ENCODE results near the gene PPP2R5A.

PPP2R5A gene

GRCh38 chr1:212269306-212269705 is 15.9 kb upstream of the PPP2R5A start:
- no peak overlapping the region for H2AFZ ChIP-seq (ENCODE audit: low read length)
- no peaks in the 10 kb centered on the region for H3K9me3 ChIP-seq (replicated peaks; ENCODE audit: insufficient read depth, low read length)
- H3K79me2 ChIP-seq (ENCODE audit: low read length): no peaks in the 10 kb centered on the region

GRCh38 chr1:212270564-212270963 is 14.6 kb upstream of the PPP2R5A start:
- H3K27ac ChIP-seq (ENCODE audit: low read length): no peak overlapping the region
- TF ChIP-seq EZH2phosphoT487 (IDR thresholded peaks at IDR 0.05; ENCODE audit: low read length) (no peak), EZH2 (optimal IDR thresholded peaks at IDR 0.05; ENCODE audit: low read depth, low read length) (no peak), CTCF (IDR thresholded peaks at IDR 0.05; ENCODE audit: low read length) (no peak)
- no peak overlapping the region for H2AFZ ChIP-seq (ENCODE audit: low read length)
- no peak for DNase-seq
- H3K9me2 ChIP-seq (replicated peaks; ENCODE audit: insufficient read depth, low read length): no peaks in the 10 kb centered on the region
- H3K9ac ChIP-seq (ENCODE audit: low read length): no peak overlapping the region
- H3K4me3 ChIP-seq (ENCODE audit: low read length): no peak overlapping the region
- no peaks in the 10 kb centered on the region for H3K79me2 ChIP-seq (ENCODE audit: low read length)
- no peaks in the 10 kb centered on the region for H3K27me3 ChIP-seq (replicated peaks; ENCODE audit: insufficient read depth, low read length)
- H3K4me2 ChIP-seq (ENCODE audit: low read depth, low read length): no peak overlapping the region
- H3K4me1 ChIP-seq (ENCODE audit: low read length): no peaks in the 10 kb centered on the region
- H3K36me3 ChIP-seq (replicated peaks; ENCODE audit: insufficient read depth, low read length): no peaks in the 10 kb centered on the region
- no peaks in the 10 kb centered on the region for H4K20me1 ChIP-seq (ENCODE audit: insufficient read depth, low read length)
- no peaks in the 10 kb centered on the region for H3F3A ChIP-seq (ENCODE audit: insufficient read depth, low read length)
- H3K9me3 ChIP-seq (replicated peaks; ENCODE audit: insufficient read depth, low read length): no peaks in the 10 kb centered on the region

More at GRCh38 chr1:212269306-212269705, 15.9 kb upstream of the PPP2R5A start:
- Histone ChIP-seq H3K9ac (ENCODE audit: low read length) (no peak overlapping the region), H3K4me3 (ENCODE audit: low read length) (no peak overlapping the region), H4K20me1 (ENCODE audit: insufficient read depth, low read length) (no peaks in the 10 kb centered on the region), H3K4me2 (ENCODE audit: low read depth, low read length) (no peak overlapping the region), H3K36me3 (replicated peaks; ENCODE audit: insufficient read depth, low read length) (no peaks in the 10 kb centered on the region), H3K4me1 (ENCODE audit: low read length) (no peaks in the 10 kb centered on the region), H3K27ac (ENCODE audit: low read length) (no peak overlapping the region), H3K9me2 (replicated peaks; ENCODE audit: insufficient read depth, low read length) (no peaks in the 10 kb centered on the region), H3K27me3 (replicated peaks; ENCODE audit: insufficient read depth, low read length) (no peaks in the 10 kb centered on the region), H3F3A (ENCODE audit: insufficient read depth, low read length) (no peaks in the 10 kb centered on the region)
- TF ChIP-seq CTCF (IDR thresholded peaks at IDR 0.05; ENCODE audit: low read length) (no peak), EZH2phosphoT487 (IDR thresholded peaks at IDR 0.05; ENCODE audit: low read length) (no peak), EZH2 (optimal IDR thresholded peaks at IDR 0.05; ENCODE audit: low read depth, low read length) (no peak)
- no peak for DNase-seq

- no peak overlapping the region for H3K9ac ChIP-seq (ENCODE audit: low read length)
- H2AFZ ChIP-seq (ENCODE audit: low read length): no peak overlapping the region
- H3K9me3 ChIP-seq (replicated peaks; ENCODE audit: insufficient read depth, low read length): no peaks in the 10 kb centered on the region
- no peaks in the 10 kb centered on the region for H3K4me1 ChIP-seq (ENCODE audit: low read length)
- no peak overlapping the region for H3K4me2 ChIP-seq (ENCODE audit: low read depth, low read length)
- no peak for DNase-seq
- TF ChIP-seq CTCF (IDR thresholded peaks at IDR 0.05; ENCODE audit: low read length) (no peak), EZH2phosphoT487 (IDR thresholded peaks at IDR 0.05; ENCODE audit: low read length) (no peak), EZH2 (optimal IDR thresholded peaks at IDR 0.05; ENCODE audit: low read depth, low read length) (no peak)
- H3F3A ChIP-seq (ENCODE audit: insufficient read depth, low read length): no peaks in the 10 kb centered on the region
- no peaks in the 10 kb centered on the region for H3K79me2 ChIP-seq (ENCODE audit: low read length)
- H3K36me3 ChIP-seq (replicated peaks; ENCODE audit: insufficient read depth, low read length): no peaks in the 10 kb centered on the region
- H3K27me3 ChIP-seq (replicated peaks; ENCODE audit: insufficient read depth, low read length): no peaks in the 10 kb centered on the region
- H3K27ac ChIP-seq (ENCODE audit: low read length): no peak overlapping the region
- no peaks in the 10 kb centered on the region for H3K9me2 ChIP-seq (replicated peaks; ENCODE audit: insufficient read depth, low read length)
- no peak overlapping the region for H3K4me3 ChIP-seq (ENCODE audit: low read length)
- H4K20me1 ChIP-seq (ENCODE audit: insufficient read depth, low read length): no peaks in the 10 kb centered on the region
These were observed 14.0 kb upstream of the PPP2R5A start for GRCh38 chr1:212271234-212271633.
